AG04450 (cell line): ENCODE measurements around the gene LY9. TPM values are rescaled to one million over a fixed set of nuclear protein-coding genes. Genes with fewer than 3 reads are reported as not detected.

ENCODE experiments used
- CTCF ChIA-PET: fragments of 300-600, 350-600 bp; formaldehyde crosslinking; extraction: SDS; loops from one replicate; lab custom pipeline; 2022; ENCODE audit warnings: antibody characterized with exemption, inconsistent platforms; lab: Charles Lee
- POLR2A ChIA-PET: fragments of 350-600 bp; formaldehyde crosslinking; extraction: SDS; loops from one replicate; lab custom pipeline; 2021; ENCODE audit warnings: antibody characterized with exemption, inconsistent platforms; lab: Yijun Ruan, JAX
- DNase-seq: peaks from one replicate; pipeline ENCODE4 v3.0.0-alpha.2; 2011; ENCODE audit warnings: low read depth, low spot score
- H3K27ac ChIP-seq: one replicate; pipeline ENCODE4 v1.5.1; 2012; ENCODE audit warnings: low read depth, low read length, control low read depth
- H3K27me3 ChIP-seq: one replicate; pipeline ENCODE4 v1.6.0; 2012; ENCODE audit warnings: low read length; ENCODE audit not compliant: control insufficient read depth, insufficient read depth
- H3K4me3 ChIP-seq: 2 replicates; pipeline ENCODE4 v1.5.1; 2011; ENCODE audit warnings: mild to moderate bottlenecking, low read depth, low read length, control low read depth
- H3K9me3 ChIP-seq: 2 replicates; pipeline ENCODE4 v1.5.1; 2012; ENCODE audit warnings: low read length; ENCODE audit not compliant: control insufficient read depth, insufficient read depth
- polyA plus RNA-seq: library from polyadenylated mRNA; depleted of rRNA; stranded (reverse); fragments of >200 nt; gene quantifications from 2 replicates; pipeline ENCODE4 v1.2.3, GENCODE V29; 2011
- TF ChIP-seq, protein P1 (sequence below): IDR thresholded peaks from 2 replicates; pipeline ENCODE4 v1.5.1; 2011; ENCODE audit warnings: low read depth, low read length, control low read depth, inconsistent platforms

Gene LY9
- polyA plus RNA-seq, 1 experiment, result not detected

DNA sequence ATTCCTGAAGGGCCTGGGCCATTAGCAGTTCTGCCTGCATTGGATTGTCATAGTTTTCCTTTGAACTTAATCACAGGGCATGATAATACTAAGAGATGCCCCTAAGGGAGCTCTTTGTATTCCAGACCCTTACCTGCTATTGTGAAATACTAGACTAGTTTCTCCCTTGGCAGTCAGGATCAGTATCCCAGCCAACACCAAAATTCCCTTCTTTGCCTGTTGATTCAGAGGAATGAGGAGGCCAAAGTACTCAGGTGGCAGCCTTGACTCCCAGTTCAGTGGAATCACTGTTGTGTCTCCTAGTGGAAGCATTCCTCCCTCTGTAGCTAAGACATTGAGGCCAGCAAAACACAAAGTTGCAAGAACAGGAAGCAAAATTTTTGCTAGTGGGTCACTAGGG, 36.2 kb upstream of the LY9 start:
- no peak for DNase-seq
- Histone ChIP-seq H3K4me3 (no peak overlapping the region), H3K9me3 (no peaks in the 10 kb centered on the region), H3K27ac (no peak overlapping the region), H3K27me3 (no peaks in the 10 kb centered on the region)
- CTCF ChIA-PET, result interaction anchor here (1.0 kb wide), 1 partner anchor 9 kb away, joined by 3 read pairs; no protein-coding TSS in a partner anchor
- POLR2A ChIA-PET, result no interaction called here
- TF ChIP-seq, protein P1, sequence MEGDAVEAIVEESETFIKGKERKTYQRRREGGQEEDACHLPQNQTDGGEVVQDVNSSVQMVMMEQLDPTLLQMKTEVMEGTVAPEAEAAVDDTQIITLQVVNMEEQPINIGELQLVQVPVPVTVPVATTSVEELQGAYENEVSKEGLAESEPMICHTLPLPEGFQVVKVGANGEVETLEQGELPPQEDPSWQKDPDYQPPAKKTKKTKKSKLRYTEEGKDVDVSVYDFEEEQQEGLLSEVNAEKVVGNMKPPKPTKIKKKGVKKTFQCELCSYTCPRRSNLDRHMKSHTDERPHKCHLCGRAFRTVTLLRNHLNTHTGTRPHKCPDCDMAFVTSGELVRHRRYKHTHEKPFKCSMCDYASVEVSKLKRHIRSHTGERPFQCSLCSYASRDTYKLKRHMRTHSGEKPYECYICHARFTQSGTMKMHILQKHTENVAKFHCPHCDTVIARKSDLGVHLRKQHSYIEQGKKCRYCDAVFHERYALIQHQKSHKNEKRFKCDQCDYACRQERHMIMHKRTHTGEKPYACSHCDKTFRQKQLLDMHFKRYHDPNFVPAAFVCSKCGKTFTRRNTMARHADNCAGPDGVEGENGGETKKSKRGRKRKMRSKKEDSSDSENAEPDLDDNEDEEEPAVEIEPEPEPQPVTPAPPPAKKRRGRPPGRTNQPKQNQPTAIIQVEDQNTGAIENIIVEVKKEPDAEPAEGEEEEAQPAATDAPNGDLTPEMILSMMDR, result no peak

DNA sequence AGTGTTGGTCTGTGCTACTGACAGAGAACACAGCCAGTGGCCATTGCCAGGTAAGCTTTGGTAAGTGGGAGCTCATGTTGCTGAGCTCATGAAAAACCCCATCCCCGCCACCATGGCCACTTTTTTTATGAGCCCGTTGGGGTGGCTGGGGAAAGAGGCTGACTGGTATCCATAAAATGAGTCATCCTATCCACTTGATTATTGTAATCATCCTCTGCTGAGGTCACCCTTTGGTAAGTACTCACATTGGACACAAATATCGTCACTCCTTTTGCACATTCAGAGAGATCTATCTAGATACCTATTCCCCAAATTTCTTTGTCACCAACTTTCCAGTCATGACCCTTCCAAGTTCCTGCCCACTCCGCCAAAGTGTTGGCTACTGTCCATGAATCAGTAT, 34.9 kb upstream of the LY9 start:
- TF ChIP-seq, protein P1, result no peak
- H3K9me3 ChIP-seq, result no peaks in the 10 kb centered on the region
- H3K27me3 ChIP-seq, result no peaks in the 10 kb centered on the region
- no peak for DNase-seq
- CTCF ChIA-PET, result no interaction called here
- no peak overlapping the region for H3K4me3 ChIP-seq
- no peak overlapping the region for H3K27ac ChIP-seq
- POLR2A ChIA-PET, result no interaction called here

DNA sequence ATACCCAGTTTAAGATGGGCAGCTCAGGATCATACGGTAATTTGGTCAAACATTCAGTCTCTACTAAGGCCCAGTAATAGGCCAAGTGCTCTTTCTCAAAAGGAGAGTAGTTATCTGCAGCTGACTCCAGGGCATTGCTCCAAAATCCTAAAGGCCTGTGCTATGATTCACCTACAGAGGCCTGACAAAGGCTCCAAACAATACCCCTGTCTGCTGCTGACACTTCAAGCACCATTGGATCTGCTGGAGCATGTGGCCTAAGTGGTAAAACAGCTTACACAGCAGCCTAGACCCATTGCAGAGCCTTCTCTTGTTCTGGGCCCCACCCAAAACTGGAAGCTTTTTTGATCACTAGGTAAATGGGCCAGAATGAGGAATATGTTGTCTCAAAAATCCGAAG, 34.1 kb upstream of the LY9 start:
- Histone ChIP-seq H3K27ac (no peak overlapping the region), H3K27me3 (no peaks in the 10 kb centered on the region), H3K4me3 (no peak overlapping the region), H3K9me3 (no peaks in the 10 kb centered on the region)
- TF ChIP-seq, protein P1, result no peak
- DNase-seq, result no peak
- POLR2A ChIA-PET, result no interaction called here
- CTCF ChIA-PET, result no interaction called here

DNA sequence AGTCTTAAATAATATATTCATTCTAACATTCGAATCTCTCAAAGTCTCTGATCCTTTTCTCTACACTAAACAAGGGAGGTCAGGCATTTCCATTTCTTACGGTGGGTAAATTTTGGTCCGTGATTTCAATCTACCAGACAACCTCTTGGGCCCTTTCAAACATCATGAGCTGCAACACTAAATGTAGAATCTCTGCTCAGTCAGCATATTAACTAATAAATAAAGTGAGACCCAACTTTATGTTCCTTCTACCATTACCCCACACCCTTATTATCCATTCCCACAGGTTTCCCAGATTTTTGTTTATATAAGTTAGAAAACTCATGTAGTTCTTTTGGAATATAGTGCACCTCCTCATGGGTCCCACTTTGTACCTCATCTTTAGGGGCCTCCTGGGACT, 32.0 kb upstream of the LY9 start:
- no peak overlapping the region for H3K27ac ChIP-seq
- no peak for DNase-seq
- CTCF ChIA-PET, result no interaction called here
- H3K27me3 ChIP-seq, result no peaks in the 10 kb centered on the region
- H3K9me3 ChIP-seq, result no peaks in the 10 kb centered on the region
- H3K4me3 ChIP-seq, result no peak overlapping the region
- TF ChIP-seq, protein P1, result no peak
- POLR2A ChIA-PET, result no interaction called here

DNA sequence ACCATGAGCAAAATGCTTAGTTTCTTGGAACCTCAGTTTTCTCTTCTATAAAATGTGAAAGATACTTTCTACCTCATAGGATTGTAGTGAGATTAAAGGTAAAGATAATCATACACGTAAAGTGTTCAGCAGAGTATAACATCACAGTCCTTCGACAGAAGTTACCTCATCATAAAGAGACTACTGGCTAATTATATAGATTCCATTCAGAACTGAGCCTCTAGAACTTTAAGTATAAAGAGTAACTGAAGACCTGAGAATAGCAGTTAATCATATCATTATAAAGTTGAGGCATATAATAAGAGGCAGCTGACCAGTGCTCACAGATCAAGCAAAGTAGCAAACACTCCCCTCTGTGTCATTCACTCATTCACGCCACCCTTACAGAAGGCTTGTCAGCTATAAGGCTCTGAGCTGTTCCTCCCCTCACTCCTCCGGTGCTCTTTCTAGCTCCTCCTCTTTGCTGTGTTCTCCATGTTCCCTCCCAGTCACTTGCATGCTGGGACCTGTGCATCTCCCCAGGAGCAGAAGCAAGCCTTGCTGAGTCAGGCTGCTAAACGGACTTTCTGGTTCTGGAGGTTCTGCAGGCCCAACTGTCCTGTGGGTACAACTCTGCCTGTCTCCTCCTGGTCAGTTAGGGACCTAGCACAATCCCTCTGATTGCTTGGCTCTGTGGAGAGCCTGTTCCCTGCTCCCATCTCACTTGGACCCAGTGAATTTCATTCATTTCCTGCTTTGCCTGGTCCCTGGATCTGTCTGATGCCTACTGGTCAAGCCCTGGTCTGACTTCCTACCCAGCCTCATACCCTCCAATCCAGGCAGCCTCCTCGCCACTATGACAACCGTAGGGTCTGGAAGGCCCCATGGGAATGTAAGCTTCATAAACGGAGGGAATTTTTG, 28.3 kb upstream of the LY9 start:
- Histone ChIP-seq H3K27ac (no peak overlapping the region), H3K27me3 (peaks cover 3% of the 10 kb centered on the region), H3K9me3 (no peaks in the 10 kb centered on the region), H3K4me3 (no peak overlapping the region)
- ChIA-PET CTCF (interaction anchor here (1.0 to 1.4 kb wide), 3 partner anchors 8 to 40 kb away, joined by 3 to 6 read pairs (median 3); no protein-coding TSS in a partner anchor), POLR2A (no interaction called here)
- TF ChIP-seq, protein P1, result no peak
- DNase-seq, result no peak
